22Rv1 (cell line): ENCODE results near the gene CFDP1.

Experiments used
- ZFX ChIP-seq: fragments of 450-650 bp; IDR thresholded peaks from 2 replicates; pipeline ENCODE4 v1.6.1; 2017; ENCODE audit warnings: antibody characterized with exemption, borderline replicate concordance
- TF ChIP-seq, protein P1 (sequence below): fragments of 450-650 bp; IDR thresholded peaks from 2 replicates; pipeline ENCODE4 v1.5.1; 2017; ENCODE audit warnings: mild to moderate bottlenecking

DNA sequence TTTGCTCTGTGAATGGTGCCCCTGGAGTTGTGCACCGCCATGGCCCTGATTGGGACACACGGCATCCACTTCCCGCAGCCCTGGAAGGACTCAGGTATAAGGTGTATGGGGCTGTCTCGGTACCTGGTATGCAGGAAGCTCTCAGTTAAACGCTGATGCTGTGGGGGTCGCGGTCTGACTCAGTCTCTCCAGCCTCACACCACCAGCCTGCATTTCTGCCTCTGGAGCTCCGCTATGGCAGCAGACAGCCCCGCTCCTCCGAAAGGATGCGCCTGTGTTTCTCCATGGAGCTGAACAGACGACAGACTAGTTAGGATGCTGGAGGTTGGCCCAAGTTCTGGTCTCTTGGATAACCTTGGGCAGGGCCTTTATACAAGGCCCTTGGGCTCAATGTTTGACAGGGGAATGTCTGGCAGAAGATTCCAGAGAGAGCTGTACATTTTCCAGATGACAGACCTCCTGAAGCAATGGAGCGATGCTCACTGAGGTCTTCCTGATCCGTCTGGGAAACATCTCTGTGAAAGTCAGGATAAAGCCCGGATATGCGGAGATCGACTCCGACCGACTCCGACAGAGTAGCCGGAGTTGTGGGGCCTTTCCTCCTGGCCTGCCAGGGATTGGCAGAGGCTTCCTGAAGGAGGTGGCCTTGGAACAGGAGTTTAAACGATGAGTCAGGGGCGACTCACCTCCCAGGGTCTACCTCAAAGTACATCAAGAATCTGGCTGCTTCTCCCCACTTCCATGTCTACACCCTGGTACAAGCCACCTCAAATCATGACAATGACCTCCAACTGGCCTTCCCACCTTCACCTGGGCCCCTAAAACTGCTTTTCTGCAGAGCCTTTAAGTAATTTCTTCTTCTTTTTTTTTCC is 160.0 kb downstream of the CFDP1 start:
- TF ChIP-seq, protein P1, sequence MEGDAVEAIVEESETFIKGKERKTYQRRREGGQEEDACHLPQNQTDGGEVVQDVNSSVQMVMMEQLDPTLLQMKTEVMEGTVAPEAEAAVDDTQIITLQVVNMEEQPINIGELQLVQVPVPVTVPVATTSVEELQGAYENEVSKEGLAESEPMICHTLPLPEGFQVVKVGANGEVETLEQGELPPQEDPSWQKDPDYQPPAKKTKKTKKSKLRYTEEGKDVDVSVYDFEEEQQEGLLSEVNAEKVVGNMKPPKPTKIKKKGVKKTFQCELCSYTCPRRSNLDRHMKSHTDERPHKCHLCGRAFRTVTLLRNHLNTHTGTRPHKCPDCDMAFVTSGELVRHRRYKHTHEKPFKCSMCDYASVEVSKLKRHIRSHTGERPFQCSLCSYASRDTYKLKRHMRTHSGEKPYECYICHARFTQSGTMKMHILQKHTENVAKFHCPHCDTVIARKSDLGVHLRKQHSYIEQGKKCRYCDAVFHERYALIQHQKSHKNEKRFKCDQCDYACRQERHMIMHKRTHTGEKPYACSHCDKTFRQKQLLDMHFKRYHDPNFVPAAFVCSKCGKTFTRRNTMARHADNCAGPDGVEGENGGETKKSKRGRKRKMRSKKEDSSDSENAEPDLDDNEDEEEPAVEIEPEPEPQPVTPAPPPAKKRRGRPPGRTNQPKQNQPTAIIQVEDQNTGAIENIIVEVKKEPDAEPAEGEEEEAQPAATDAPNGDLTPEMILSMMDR, result no peak
- TF ChIP-seq ZFX, result no peak
